ENCODE measurements around the gene ENPP6.

The ENPP6 gene

DNA sequence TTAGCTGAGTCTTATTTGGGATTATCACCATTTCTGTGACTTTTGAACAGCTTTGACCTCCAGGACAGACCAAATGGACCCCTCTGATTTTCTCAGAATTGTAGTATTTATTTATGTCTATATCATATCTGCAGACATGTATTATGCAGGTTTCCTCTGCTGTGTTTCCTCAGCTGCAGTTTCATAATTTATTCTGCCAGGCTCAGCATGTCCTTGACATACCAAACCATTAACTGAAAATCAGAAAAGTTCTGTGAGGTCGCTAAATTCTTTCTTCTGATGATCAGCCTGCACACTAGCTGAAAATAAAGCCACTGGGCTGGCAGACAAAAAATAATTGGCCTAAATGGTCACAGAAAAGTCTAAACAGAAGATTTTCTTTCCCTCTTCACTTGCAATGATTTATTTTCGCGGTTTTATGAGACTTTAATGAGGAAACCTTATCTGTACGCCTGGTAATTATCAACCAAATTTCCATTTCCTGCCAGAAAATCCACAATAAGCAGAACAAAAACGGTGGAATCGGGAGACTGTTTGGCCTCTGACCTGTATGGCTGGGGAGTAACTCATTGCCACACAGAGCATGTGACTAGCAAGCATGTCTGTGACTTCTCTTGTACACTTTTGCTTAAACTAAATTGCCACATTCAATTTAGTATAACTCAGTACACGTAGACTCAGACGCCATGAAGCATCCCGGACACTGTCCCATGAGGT lies 150.9 kb downstream of the ENPP6 start:
- no peak for DNase-seq (ENCODE audit: low read depth)
- H3K4me3 ChIP-seq (ENCODE audit: low read depth, low read length) = no peak overlapping the region
- TF ChIP-seq, protein P1, sequence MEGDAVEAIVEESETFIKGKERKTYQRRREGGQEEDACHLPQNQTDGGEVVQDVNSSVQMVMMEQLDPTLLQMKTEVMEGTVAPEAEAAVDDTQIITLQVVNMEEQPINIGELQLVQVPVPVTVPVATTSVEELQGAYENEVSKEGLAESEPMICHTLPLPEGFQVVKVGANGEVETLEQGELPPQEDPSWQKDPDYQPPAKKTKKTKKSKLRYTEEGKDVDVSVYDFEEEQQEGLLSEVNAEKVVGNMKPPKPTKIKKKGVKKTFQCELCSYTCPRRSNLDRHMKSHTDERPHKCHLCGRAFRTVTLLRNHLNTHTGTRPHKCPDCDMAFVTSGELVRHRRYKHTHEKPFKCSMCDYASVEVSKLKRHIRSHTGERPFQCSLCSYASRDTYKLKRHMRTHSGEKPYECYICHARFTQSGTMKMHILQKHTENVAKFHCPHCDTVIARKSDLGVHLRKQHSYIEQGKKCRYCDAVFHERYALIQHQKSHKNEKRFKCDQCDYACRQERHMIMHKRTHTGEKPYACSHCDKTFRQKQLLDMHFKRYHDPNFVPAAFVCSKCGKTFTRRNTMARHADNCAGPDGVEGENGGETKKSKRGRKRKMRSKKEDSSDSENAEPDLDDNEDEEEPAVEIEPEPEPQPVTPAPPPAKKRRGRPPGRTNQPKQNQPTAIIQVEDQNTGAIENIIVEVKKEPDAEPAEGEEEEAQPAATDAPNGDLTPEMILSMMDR (IDR thresholded peaks at IDR 0.05; ENCODE audit: insufficient read depth, low read depth, low read length, missing control alignments) = no peak

DNA sequence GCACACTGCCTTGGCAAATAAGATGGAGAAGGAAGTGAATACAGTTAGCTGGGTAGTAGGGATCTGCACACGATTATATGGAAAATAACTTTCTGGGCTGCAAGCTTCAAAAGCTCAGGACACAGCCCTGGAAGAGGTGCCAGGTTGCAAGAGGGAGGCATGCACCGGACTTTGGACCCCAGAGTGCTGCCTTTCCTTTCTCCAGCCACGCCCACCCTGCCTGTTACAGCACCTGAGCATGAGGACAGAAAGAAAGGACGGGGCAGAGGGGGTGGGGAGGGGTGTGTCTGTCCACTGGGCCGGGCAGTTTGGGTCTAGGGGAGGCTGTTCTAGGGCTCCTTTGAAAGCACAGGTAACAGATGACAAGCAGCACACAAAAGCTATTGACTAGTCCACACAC lies 152.8 kb downstream of the ENPP6 start:
- TF ChIP-seq, protein P1 (IDR thresholded peaks at IDR 0.05; ENCODE audit: insufficient read depth, low read depth, low read length, missing control alignments) = no peak
- H3K4me3 ChIP-seq (ENCODE audit: low read depth, low read length) = no peak overlapping the region
- DNase-seq (ENCODE audit: low read depth) = no peak

DNA sequence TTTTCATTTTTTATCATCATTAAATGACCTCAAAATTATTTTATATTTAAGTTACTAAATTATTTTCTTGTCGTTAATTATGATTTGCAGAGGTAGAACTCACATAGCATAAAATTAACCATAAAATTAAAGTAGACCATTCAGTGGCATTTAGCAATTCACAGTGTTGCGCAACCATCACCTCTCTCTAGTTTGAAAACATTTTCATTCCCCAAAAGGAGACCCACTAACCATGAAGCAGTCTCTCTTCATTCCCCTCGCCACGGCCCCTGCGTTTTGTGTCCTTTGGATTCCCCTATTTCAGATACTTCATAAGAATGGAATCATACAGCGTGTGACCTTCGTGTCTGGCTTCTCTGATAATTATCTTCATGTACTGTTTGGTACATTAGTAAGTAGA lies 154.9 kb downstream of the ENPP6 start:
- TF ChIP-seq, protein P1 (IDR thresholded peaks at IDR 0.05; ENCODE audit: insufficient read depth, low read depth, low read length, missing control alignments) = no peak
- no peak overlapping the region for H3K4me3 ChIP-seq (ENCODE audit: low read depth, low read length)
- no peak for DNase-seq (ENCODE audit: low read depth)

DNA sequence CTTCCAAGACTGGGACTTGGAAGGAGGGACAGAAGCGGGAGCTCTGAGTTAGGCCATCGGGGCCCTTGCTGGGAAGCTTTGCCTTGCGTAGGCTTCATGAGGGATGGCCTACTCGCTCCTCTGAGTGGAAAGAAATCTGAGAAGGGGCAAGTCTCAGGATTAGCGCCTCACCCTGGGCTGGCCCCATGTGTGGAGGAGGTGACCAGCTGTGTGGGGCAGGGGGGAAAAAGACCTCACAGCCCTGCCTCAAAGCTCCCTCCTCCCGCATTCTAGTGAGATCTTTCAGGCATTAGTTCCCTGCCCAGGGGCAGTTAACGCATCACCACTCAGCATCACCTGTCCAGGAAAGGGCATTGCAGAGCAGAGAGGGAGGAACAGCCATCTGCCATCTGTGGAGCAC lies 156.1 kb downstream of the ENPP6 start:
- no peak for DNase-seq (ENCODE audit: low read depth)
- no peak overlapping the region for H3K4me3 ChIP-seq (ENCODE audit: low read depth, low read length)
- TF ChIP-seq, protein P1 (IDR thresholded peaks at IDR 0.05; ENCODE audit: insufficient read depth, low read depth, low read length, missing control alignments) = no peak

DNA sequence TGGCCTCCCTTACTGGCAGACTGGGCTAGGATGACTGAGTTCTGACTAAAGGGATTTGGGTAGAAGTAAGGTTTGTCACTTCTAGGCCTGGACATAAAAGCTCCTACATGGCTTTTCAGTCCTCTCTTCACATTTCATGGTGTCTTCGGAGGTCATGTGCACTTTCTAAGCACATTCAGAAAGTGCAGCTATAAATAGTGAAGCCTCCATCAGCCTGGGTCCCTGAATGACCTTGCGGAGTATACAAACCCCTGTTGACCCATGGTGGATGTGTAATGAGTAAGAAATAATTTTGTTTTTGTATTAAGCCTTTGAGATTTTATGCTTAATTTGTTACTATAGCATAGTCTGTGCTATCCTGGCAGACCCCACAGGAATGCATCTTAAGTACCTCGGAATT lies 158.6 kb downstream of the ENPP6 start:
- no peak for DNase-seq (ENCODE audit: low read depth)
- no peak overlapping the region for H3K4me3 ChIP-seq (ENCODE audit: low read depth, low read length)
- TF ChIP-seq, protein P1 (IDR thresholded peaks at IDR 0.05; ENCODE audit: insufficient read depth, low read depth, low read length, missing control alignments) = no peak

DNA sequence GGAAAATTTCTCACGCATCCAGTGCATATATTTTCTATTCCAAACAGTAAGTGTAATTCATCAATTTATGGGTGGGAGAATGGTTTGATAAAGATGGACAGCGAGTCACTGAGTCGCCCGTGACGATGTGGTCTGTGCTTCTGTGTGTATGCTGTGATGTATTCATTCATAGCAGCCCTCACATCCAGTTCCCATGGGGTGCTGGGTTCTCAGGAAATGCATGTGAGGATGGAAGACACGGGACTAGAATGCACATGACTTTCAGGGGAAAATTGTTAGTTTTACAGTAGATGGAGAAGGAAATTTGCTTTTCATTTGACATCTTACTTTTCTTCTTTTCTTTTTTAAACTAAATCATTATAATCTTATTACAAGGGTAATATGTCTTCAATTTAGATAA lies 159.6 kb downstream of the ENPP6 start:
- no peak for DNase-seq (ENCODE audit: low read depth)
- TF ChIP-seq, protein P1 (IDR thresholded peaks at IDR 0.05; ENCODE audit: insufficient read depth, low read depth, low read length, missing control alignments) = no peak
- no peak overlapping the region for H3K4me3 ChIP-seq (ENCODE audit: low read depth, low read length)

DNA sequence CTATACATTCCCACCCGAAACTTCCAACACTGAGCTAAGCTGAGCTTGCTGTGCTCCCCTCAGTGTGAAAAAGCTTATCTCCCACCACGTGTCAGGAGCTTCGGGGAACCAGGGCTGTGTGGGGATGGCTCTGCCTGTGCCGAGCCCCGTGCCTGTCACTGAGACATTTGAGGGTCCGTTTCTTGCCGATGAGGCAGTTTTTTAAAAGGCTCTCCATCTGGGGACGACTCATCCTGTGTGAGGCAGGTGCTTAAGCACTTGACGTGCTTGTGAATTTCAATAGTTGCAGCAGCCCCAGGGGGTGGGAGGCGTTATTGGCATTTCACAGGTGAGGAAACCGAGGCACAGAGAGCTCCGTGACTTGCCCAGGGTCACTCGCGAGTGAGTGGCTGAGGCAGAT lies 160.8 kb downstream of the ENPP6 start:
- DNase-seq (ENCODE audit: low read depth) = no peak
- H3K4me3 ChIP-seq (ENCODE audit: low read depth, low read length) = no peak overlapping the region
- TF ChIP-seq, protein P1 (IDR thresholded peaks at IDR 0.05; ENCODE audit: insufficient read depth, low read depth, low read length, missing control alignments) = no peak
